NT2/D1 (cell line): ENCODE data around the gene CARD16.

Source experiments
- YY1 ChIP-seq: IDR thresholded peaks from 2 replicates; pipeline ENCODE4 v1.6.1; 2011; ENCODE audit not compliant: insufficient read length, insufficient read depth
- ZNF274 ChIP-seq: IDR thresholded peaks from 2 replicates; pipeline ENCODE4 v1.6.1; 2011; ENCODE audit warnings: mild to moderate bottlenecking, low read depth, low read length

GRCh38 chr11:105024394-105024793, 20.7 kb downstream of the CARD16 start:
- TF ChIP-seq YY1, result no peak
- TF ChIP-seq ZNF274, result no peak
